SK-N-SH treated with all-trans-retinoic acid at 6 μM for 48 hours (cell line): ENCODE measurements around the gene MYL4.
"Not testable (repeated sequence)": the region's sequence is repeated elsewhere in the genome, so short reads cannot be mapped to it uniquely, and the experiment has no call there.

Source experiments
- ATAC-seq: fragments of 200-7000 bp; cut with Tn5 transposase; 3 replicates; pipeline ENCODE4 v1.9.1; 2020; ENCODE audit warnings: mild to moderate bottlenecking, moderate library complexity
- ARNTL ChIP-seq: fragments of 450-650 bp; formaldehyde crosslinking; IDR thresholded peaks from 2 replicates; pipeline ENCODE4 v1.5.0; 2020; ENCODE audit warnings: low read depth, mild to moderate bottlenecking, moderate library complexity, borderline replicate concordance
- BACH2 ChIP-seq: fragments of 250-450 bp; sonication (Bioruptor Pico); IDR thresholded peaks from 2 replicates; pipeline ENCODE4 v1.9.0; 2021; ENCODE audit warnings: mild to moderate bottlenecking, borderline replicate concordance
- ESRRG ChIP-seq: fragments of 250-450 bp; sonication (Bioruptor Pico); IDR thresholded peaks from 2 replicates; pipeline ENCODE4 v1.6.1; 2021; ENCODE audit warnings: mild to moderate bottlenecking
- GLIS3 ChIP-seq: fragments of 250-450 bp; sonication (Bioruptor Pico); IDR thresholded peaks from 2 replicates; pipeline ENCODE4 v1.5.0; 2020; ENCODE audit warnings: mild to moderate bottlenecking, moderate library complexity
- ISL1 ChIP-seq: fragments of 250-450 bp; sonication (Bioruptor Pico); IDR thresholded peaks from 2 replicates; pipeline ENCODE4 v2.1.2; 2022; ENCODE audit warnings: mild to moderate bottlenecking, moderate library complexity
- OSR1 ChIP-seq: fragments of 250-450 bp; sonication (Bioruptor Pico); IDR thresholded peaks from 2 replicates; pipeline ENCODE4 v1.8.0; 2022; ENCODE audit warnings: moderate library complexity, mild to moderate bottlenecking, inconsistent platforms
- PATZ1 ChIP-seq: fragments of 250-450 bp; sonication (Bioruptor Pico); IDR thresholded peaks from 2 replicates; pipeline ENCODE4 v1.8.0; 2020; ENCODE audit warnings: mild to moderate bottlenecking, moderate library complexity, borderline replicate concordance
- POU6F1 ChIP-seq: fragments of 250-450 bp; sonication (Bioruptor Pico); IDR thresholded peaks from 2 replicates; pipeline ENCODE4 v1.8.0; 2021; ENCODE audit warnings: low read depth, mild to moderate bottlenecking, moderate library complexity, borderline replicate concordance
- PPARA ChIP-seq: fragments of 250-450 bp; sonication (Bioruptor Pico); IDR thresholded peaks from 2 replicates; pipeline ENCODE4 v1.5.0; 2020; ENCODE audit warnings: mild to moderate bottlenecking, borderline replicate concordance
- RARB ChIP-seq: fragments of 250-450 bp; sonication (Bioruptor Pico); IDR thresholded peaks from 2 replicates; pipeline ENCODE4 v1.8.0; 2021; ENCODE audit warnings: mild to moderate bottlenecking, moderate library complexity
- SNAI2 ChIP-seq: fragments of 250-450 bp; sonication (Bioruptor Pico); IDR thresholded peaks from 2 replicates; pipeline ENCODE4 v1.5.0; 2020; ENCODE audit warnings: mild to moderate bottlenecking, moderate library complexity
- TCF4 ChIP-seq: fragments of 250-450 bp; sonication (Bioruptor Pico); IDR thresholded peaks from 2 replicates; pipeline ENCODE4 v1.8.0; 2021; ENCODE audit warnings: mild to moderate bottlenecking, moderate library complexity, borderline replicate concordance
- TSHZ2 ChIP-seq: fragments of 250-450 bp; sonication (Bioruptor Pico); IDR thresholded peaks from 2 replicates; pipeline ENCODE4 v1.5.0; 2020; ENCODE audit warnings: mild to moderate bottlenecking, moderate library complexity
- ZC3H10 ChIP-seq: fragments of 250-450 bp; sonication (Bioruptor Pico); IDR thresholded peaks from 2 replicates; pipeline ENCODE4 v1.5.1; 2021; ENCODE audit warnings: mild to moderate bottlenecking, moderate library complexity
- ZFP3 ChIP-seq: fragments of 250-450 bp; sonication (Bioruptor Pico); IDR thresholded peaks from 2 replicates; pipeline ENCODE4 v1.5.0; 2020; ENCODE audit warnings: mild to moderate bottlenecking, moderate library complexity
- ZFP30 ChIP-seq: fragments of 450-650 bp; formaldehyde crosslinking; IDR thresholded peaks from 2 replicates; pipeline ENCODE4 v1.5.0; 2022; ENCODE audit warnings: mild to moderate bottlenecking, moderate library complexity
- ZNF8 ChIP-seq: fragments of 450-650 bp; formaldehyde crosslinking; IDR thresholded peaks from 2 replicates; pipeline ENCODE4 v1.5.0; 2020; ENCODE audit warnings: mild to moderate bottlenecking, moderate library complexity

The MYL4 gene

GRCh38 chr17:47213540-47213939 is 4.4 kb downstream of the MYL4 start:
- TF ChIP-seq SNAI2 (CRISPR knock-in tag) = no peak
- TF ChIP-seq TCF4 (CRISPR knock-in tag) = no peak
- TF ChIP-seq RARB (CRISPR knock-in tag) = no peak
- no peak for TF ChIP-seq ISL1
- TF ChIP-seq BACH2 (CRISPR knock-in tag) = no peak
- no peak for TF ChIP-seq ZFP3 (CRISPR knock-in tag)
- no peak for TF ChIP-seq ZNF8 (CRISPR knock-in tag)
- no peak for TF ChIP-seq ZFP30
- TF ChIP-seq OSR1 (CRISPR knock-in tag) = no peak
- no peak for TF ChIP-seq GLIS3 (CRISPR knock-in tag)
- no peak for TF ChIP-seq PATZ1
- TF ChIP-seq ESRRG = no peak
- no peak for TF ChIP-seq PPARA
- TF ChIP-seq POU6F1 (CRISPR knock-in tag) = no peak
- ATAC-seq = no peak

- ATAC-seq = no peak
- no peak for TF ChIP-seq PATZ1
- TF ChIP-seq ISL1 = no peak
- TF ChIP-seq BACH2 (CRISPR knock-in tag) = no peak
- no peak for TF ChIP-seq TSHZ2 (CRISPR knock-in tag)
- TF ChIP-seq SNAI2 (CRISPR knock-in tag) = no peak
- no peak for TF ChIP-seq ARNTL (CRISPR knock-in tag)
Measured at GRCh38 chr17:47214931-47215330, 5.8 kb downstream of the MYL4 start.

- ATAC-seq = not testable (repeated sequence)
Measured at GRCh38 chr17:47216821-47217220, 7.7 kb downstream of the MYL4 start.

GRCh38 chr17:47217279-47217678 is 8.1 kb downstream of the MYL4 start:
- not testable (repeated sequence) for ATAC-seq

- no peak for ATAC-seq
- no peak for TF ChIP-seq ZC3H10
Measured at GRCh38 chr17:47218896-47219430, 9.8 kb downstream of the MYL4 start.
